Hypothalamus (tissue), 51 donors: ENCODE results near the gene KDM6B.
A peak's percentile ranks its signal among the peaks of the same experiment; 100 is the strongest.
"Not testable (repeated sequence)": the region's sequence is repeated elsewhere in the genome, so short reads cannot be mapped to it uniquely, and the experiment has no call there.

Experiments used
- DNase-seq, 51 donors: peaks; one replicate each; lab custom pipeline; 2025; lab: John Stamatoyannopoulos, UW

Gene KDM6B

DNA sequence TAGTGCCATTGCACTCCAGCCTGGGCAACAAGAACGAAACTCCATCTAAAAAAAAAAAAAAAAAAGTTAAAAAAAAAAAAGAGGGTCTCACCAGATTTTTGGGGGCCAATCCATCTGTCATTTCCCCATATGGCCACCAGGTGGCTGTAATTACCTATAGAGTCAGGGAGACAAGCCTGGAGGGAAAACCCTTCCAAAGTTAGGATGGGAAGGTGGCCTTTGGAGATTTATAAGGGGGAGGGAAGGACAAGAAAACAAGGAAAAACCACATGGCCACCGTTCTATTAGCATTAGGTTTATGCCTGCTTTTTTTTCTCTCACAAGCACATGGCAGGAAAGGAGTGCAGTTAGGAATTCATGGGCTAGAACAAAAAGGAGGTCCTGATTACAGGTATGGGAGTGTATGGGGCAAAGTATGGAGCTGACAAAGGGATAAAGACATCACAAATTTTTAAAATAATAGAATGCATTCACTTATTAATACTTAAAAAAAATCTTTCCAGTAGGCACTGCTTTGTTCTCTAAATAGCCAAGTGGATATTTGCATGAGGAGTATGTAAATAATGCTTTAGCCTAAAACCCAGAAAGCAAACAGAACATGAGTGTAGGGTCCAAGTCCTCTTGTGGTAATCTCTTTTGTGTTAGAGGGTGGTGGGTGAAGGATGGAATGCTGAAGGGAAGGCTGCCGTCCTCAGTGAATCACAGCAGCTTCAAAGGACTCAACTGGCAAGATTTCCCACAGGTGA is 28.8 kb downstream of the KDM6B start:
- peak in 8 of 51 donors; percentile 17 to 58 (median 31) for DNase-seq

DNA sequence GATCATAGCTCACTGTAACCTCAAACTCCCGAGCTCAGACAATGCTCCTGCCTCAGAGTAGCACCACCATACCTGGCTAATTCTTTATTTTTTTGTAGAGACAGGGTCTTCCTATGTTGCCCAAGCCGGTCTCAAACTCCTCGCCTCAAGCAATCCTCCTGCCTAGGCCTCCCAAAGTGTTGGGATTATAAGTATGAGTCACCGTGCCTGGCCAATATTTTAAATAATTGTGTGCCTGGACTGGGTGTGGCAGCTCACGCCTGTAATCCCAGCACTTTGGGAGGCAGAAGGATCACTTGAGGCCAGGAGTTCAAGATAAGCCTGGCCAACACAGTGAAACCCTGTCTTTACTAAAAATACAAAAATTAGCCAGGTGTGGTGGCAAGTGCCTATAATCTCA is 30.4 kb downstream of the KDM6B start:
- DNase-seq = not testable (repeated sequence)

DNA sequence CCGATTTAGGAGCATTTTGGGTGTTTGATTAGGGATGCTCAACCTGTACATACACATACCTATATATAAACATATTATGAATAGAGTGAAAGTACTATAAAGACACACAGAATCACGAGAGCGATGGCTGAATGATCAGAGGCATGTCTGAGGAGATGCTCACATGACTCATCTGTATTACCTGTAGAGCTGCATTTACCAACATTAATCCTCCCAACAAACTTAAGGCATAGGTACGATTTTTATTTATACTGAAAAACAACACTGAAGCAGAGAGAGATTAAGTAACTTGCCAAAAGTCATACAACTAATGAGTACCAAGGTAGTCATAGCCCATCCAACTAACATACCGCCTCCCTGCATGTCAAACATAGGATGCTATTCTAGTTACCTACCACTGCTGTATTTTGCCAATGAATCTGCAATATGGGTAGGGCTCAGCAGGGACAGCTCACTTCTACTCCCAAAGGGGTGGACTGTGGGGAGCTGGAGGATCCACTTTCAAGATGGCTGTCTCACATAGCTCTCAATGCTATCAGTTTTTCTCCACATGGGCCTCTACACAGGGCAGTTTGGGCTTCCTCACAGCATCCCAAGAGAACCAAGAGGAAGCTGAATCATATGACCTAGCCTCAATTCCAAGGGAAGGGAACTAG is 31.1 kb downstream of the KDM6B start:
- no peak for DNase-seq

DNA sequence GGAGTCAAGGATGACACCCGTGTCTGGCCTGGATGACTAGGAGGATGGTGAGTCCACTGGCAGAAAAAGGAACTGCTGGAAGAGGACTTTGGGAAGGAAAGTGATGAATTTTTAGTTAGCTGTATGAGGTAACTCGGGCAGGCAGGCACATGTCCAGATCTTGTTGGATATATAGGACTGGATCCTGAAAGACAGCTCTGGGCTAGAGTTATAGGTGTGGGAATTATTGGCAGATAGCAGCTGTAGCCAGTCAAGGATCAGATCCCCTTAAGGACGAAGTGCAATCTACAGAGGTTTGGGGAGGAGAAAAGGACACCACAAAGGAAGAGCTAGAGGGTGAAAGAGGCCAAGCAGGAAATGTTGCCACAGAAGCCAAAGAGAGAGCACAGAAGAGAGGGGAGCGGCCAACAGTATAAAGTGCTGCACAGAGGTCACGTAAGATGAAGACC is 33.9 kb downstream of the KDM6B start:
- no peak for DNase-seq

DNA sequence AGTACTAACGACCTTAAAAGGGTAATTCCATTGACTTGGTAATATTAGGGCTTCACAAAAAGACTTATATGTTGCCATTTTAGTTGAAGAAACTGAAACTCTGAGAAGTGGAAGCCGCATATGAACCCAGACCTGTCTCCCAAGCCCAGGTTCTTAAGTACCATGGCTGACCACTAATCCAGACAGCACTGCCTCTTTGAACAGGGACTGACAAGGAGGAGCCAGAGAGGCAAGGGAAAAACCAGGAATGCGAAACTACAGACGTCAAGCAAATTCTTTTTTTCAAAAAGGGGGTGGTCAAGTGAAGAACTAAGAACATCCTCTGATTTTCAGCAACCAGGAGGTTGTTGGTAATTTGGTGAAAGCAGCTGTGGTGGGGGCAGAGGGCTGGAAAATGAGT is 39.0 kb downstream of the KDM6B start:
- no peak for DNase-seq

DNA sequence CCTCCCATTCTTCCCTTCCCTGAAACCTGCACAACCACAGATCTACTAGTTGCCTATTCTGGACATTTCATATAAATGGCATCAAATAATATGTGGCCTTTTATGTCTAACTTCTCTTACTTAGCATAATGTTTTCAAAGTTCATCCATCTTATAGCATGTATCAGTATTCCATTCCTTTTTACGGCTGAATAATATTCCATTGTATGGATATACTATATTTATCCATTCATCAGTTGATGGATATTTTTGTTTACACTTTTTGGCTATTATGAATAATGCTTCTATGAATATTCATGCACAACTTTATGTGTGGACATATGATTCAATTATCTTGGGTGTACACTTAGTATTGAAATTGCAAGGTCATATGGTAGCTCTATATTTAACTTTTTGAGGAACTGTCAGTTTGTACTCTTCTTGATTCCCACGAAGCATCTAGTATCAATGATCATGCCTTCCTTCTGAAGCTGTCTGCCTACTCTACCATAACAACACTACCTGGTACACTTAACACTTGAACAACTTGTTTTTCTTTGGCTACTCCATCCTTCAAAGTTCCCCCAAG is 41.9 kb downstream of the KDM6B start:
- no peak for DNase-seq

DNA sequence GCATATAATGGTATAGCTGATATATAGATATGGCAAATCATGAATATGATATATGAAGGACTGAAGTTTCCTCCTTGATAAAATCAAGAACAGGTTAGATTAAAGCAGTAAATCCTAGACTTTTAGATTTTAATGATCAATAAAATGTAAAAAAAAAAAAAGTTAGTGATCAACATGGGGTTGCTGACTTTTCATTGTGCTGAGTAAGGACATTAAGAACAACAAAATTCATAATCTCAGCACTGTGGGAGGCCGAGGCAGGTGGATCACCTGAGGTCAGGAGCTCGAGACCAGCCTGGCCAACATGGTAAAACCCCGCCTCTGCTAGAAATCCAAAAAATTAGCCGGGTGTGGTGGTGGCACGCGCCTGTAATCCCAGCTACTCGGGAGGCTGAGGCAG is 44.2 kb downstream of the KDM6B start:
- no peak for DNase-seq

DNA sequence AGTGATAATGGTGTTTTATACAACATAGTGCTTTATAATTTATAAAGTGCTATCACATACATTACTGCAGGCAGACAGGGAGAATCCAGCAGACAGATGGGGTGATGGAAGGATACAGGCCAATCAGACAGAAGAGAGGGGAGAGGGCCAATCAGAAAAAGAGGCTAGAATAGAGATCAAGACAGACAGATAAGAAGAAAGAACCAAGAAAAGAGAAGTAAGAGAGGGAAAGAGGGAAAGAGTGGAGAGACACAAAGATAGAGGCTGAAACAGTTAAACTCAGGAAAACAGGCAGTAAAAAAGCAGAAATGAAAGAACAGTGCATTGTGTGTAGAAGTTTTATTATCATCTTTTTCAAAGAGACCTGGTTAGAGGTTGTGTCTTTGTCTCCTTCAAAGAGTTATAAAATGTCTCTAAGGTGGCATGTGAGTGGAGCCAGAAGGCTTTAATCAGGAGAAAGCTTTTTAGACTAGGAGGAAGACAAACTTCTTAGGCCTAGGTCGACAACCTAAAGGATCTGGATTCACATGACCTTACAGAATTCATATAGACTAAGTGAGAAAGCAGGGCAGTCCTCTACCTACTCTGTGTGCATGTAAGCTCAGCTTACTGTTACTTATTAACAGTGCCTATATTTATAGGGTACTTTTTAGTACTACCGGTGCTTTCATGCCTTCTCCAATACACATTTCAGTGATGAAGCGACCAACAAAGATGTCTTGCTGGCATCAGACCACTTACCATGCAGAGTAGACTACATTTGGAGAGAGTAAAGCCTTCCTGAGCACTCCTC is 46.3 kb downstream of the KDM6B start:
- DNase-seq = no peak

DNA sequence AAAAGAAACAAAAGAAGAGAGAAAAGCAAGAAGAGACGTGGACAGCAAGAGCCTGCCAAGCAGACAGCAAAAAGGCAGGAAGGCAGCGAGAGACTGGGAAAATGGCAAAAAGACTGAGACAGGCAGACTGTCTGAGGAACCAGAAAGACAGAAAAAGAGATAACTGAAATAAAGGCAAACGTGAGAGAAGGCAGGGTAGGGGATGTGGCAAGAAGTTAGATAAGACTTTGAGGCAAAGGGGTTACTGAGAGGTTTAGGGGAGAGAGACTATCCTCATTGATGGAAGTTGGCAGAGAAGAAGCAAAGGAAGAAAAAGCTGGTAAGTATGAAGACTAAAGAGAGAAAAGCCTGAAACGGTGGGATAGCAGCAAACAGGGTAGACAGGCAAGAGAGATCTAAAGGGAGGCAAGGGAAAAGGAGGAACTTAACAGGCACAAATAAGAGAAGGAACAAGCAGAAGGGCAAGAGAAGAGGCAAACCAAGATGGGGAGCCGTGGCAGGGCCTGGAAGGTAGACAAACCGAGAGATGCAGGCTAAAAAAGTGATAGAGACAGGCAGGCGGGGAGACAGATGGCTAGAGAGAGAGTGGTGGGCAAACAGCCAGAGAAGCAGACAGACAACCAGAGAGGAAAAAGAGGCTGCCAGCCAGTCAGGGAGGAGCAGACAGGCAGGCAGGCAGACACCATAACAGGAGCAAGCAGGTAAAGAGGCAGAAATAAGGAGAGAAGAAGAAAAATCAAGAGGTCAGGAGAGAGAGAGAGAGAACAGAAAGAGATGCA is 47.4 kb downstream of the KDM6B start:
- peak in 2 of 51 donors; percentile 3 to 6 for DNase-seq

DNA sequence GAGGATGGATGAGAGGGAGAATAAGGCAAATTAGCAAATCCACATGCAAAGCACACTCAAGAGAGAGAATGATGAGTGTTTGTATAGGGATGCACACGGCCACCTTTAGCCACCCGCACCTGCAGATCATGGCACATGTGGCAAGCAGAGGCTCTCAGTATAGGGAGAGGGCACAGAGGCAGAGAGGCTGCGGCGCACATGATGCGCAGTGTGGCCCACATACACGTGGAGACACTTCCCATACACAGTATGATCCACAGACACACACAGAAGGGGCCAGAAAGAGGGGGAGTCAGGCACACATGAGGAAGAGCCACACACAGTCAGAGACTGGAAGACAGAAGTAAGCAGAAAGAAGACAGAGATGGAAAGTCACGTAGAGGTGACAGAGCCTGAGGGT is 48.1 kb downstream of the KDM6B start:
- DNase-seq = no peak

DNA sequence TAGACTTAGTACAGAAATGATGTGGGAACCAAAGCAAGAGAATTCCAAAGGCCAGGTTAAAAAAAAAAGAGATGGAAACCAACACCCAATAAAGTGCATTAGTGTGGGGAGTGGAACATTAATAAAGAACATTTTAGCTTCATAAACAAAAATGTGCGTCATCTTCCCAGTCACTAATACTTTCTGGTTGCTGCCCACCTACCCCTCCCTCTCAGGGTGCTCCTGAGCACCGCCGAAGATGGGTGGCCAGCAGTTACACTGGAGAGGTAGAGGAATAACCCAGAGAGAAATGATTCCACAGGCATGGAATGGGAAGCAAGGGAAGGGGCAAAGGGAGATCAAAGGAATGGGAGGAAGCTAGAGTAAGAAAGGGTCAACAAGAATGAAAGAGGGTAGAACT is 48.6 kb downstream of the KDM6B start:
- DNase-seq = no peak
